IMR-90 (cell line): Measurements from ENCODE around the gene RPGRIP1L. TPM values are rescaled to one million over a fixed set of nuclear protein-coding genes. Genes with fewer than 3 reads are reported as not detected.

ENCODE experiments used
- ATAC-seq: fragments of 200-7000 bp; cut with Tn5 transposase; 2 replicates; pipeline ENCODE4 v1.9.1; 2020; ENCODE audit warnings: low read depth, mild to moderate bottlenecking, moderate library complexity
- BruUV-seq: library from RNA; stranded (reverse); fragments of 400-500 nt; replicated peaks from 2 replicates; lab custom pipeline; 2021; lab: Mats Ljungman, UMichigan
- CTCF ChIA-PET: fragments of 300-600 bp; formaldehyde crosslinking; extraction: SDS; loops from one replicate; lab custom pipeline; 2021; ENCODE audit warnings: antibody characterized with exemption; lab: Yijun Ruan, JAX
- POLR2A ChIA-PET: fragments of 300-600 bp; sonication (Branson Sonifier 250); formaldehyde crosslinking; loops from one replicate; lab custom pipeline; 2022; ENCODE audit warnings: antibody characterized with exemption; ENCODE audit not compliant: unreplicated experiment; lab: Charles Lee
- DNase-seq: peaks from one replicate; pipeline ENCODE4 v3.0.0; 2013
- H2AFZ ChIP-seq: replicated peaks from 2 replicates; pipeline ENCODE3; 2013; ENCODE audit warnings: low read length, mild to moderate bottlenecking; ENCODE audit not compliant: poor library complexity
- H2AK5ac ChIP-seq: 2 replicates; pipeline ENCODE4 v1.6.1; 2013; ENCODE audit warnings: low read depth, low read length, inconsistent platforms
- H2AK9ac ChIP-seq: replicated peaks from 2 replicates; pipeline ENCODE3; 2013; ENCODE audit warnings: mild to moderate bottlenecking, low read depth, low read length, moderate library complexity; ENCODE audit not compliant: poor library complexity
- H2BK120ac ChIP-seq: 2 replicates; pipeline ENCODE4 v1.6.1; 2013; ENCODE audit warnings: low read depth, low read length, inconsistent platforms
- H2BK15ac ChIP-seq: 3 replicates; pipeline ENCODE4 v1.6.1; 2013; ENCODE audit warnings: low read depth, low read length, inconsistent platforms
- H2BK20ac ChIP-seq: 2 replicates; pipeline ENCODE4 v1.6.1; 2013; ENCODE audit warnings: low read depth, mild to moderate bottlenecking, inconsistent platforms, low read length, moderate library complexity
- H2BK5ac ChIP-seq: 2 replicates; pipeline ENCODE4 v1.6.1; 2013; ENCODE audit warnings: mild to moderate bottlenecking, low read depth, low read length, inconsistent platforms; ENCODE audit not compliant: poor library complexity, severe bottlenecking
- H3K14ac ChIP-seq: replicated peaks from 2 replicates; pipeline ENCODE4 v1.6.1; 2013; ENCODE audit warnings: low read depth, low read length, inconsistent platforms
- H3K18ac ChIP-seq: 2 replicates; pipeline ENCODE4 v1.6.1; 2013; ENCODE audit warnings: low read depth, low read length, control low read depth
- H3K23ac ChIP-seq: 2 replicates; pipeline ENCODE4 v1.6.1; 2013; ENCODE audit warnings: low read depth, low read length, inconsistent platforms
- H3K27ac ChIP-seq: 2 replicates; pipeline ENCODE4 v1.5.1; 2013; ENCODE audit warnings: mild to moderate bottlenecking, control low read depth, low read length; ENCODE audit not compliant: insufficient read depth
- H3K27me3 ChIP-seq: 2 replicates; pipeline ENCODE4 v1.6.1; 2013; ENCODE audit warnings: low read length; ENCODE audit not compliant: control insufficient read depth, insufficient read depth
- H3K36me3 ChIP-seq: 2 replicates; pipeline ENCODE4 v1.6.1; 2013; ENCODE audit warnings: low read length, mixed read lengths; ENCODE audit not compliant: control insufficient read depth, insufficient read depth
- H3K4ac ChIP-seq: 2 replicates; pipeline ENCODE4 v1.6.1; 2013; ENCODE audit warnings: low read depth, low read length, inconsistent platforms
- H3K4me1 ChIP-seq: 2 replicates; pipeline ENCODE4 v1.6.1; 2013; ENCODE audit warnings: low read length, mixed read lengths; ENCODE audit not compliant: control insufficient read depth, insufficient read depth
- H3K4me2 ChIP-seq: 2 replicates; pipeline ENCODE4 v1.6.1; 2013; ENCODE audit warnings: low read depth, mild to moderate bottlenecking, control low read depth, low read length, moderate library complexity
- H3K4me3 ChIP-seq: 2 replicates; pipeline ENCODE4 v1.5.1; 2013; ENCODE audit warnings: low read depth, mild to moderate bottlenecking, control low read depth, low read length, moderate library complexity; ENCODE audit not compliant: insufficient read depth
- H3K56ac ChIP-seq: 2 replicates; pipeline ENCODE4 v1.6.1; 2013; ENCODE audit warnings: low read length, inconsistent platforms; ENCODE audit not compliant: insufficient read depth; ENCODE audit errors: extremely low read depth
- H3K79me1 ChIP-seq, 2 experiments: 2 replicates each; pipeline ENCODE4 v1.6.1; 2013; ENCODE audit warnings: low read length in 2 of 2, inconsistent platforms in 1 of 2, low read depth in 1 of 2
- H3K9ac ChIP-seq: 2 replicates; pipeline ENCODE4 v1.6.1; 2013; ENCODE audit warnings: low read depth, low read length, control low read depth
- H3K9me1 ChIP-seq: 2 replicates; pipeline ENCODE4 v1.6.1; 2013; ENCODE audit warnings: low read length, inconsistent platforms; ENCODE audit not compliant: insufficient read depth
- H3K9me3 ChIP-seq: 2 replicates; pipeline ENCODE4 v1.6.1; 2013; ENCODE audit warnings: low read length; ENCODE audit not compliant: control insufficient read depth, insufficient read depth
- H4K20me1 ChIP-seq: 2 replicates; pipeline ENCODE4 v1.6.1; 2013; ENCODE audit warnings: low read length, inconsistent platforms; ENCODE audit not compliant: insufficient read depth
- H4K5ac ChIP-seq: 2 replicates; pipeline ENCODE4 v1.6.1; 2013; ENCODE audit warnings: mild to moderate bottlenecking, low read depth, low read length, control low read depth
- H4K8ac ChIP-seq, 2 experiments: 2 replicates each; pipeline ENCODE4 v1.6.1; 2013; ENCODE audit warnings: low read depth in 2 of 2, low read length in 2 of 2, control low read depth in 1 of 2, inconsistent platforms in 1 of 2
- H4K91ac ChIP-seq: 2 replicates; pipeline ENCODE4 v1.6.1; 2013; ENCODE audit warnings: low read depth, low read length, inconsistent platforms; ENCODE audit not compliant: insufficient read depth
- FOS ChIP-seq: fragments of 150-350 bp; IDR thresholded peaks from 2 replicates; pipeline ENCODE4 v1.6.1; 2016; ENCODE audit warnings: low read depth, low read length
- MXI1 ChIP-seq: IDR thresholded peaks from 2 replicates; pipeline ENCODE4 v1.6.1; 2012; ENCODE audit warnings: low read depth, mild to moderate bottlenecking, low read length, moderate library complexity, borderline replicate concordance
- RAD21 ChIP-seq: IDR thresholded peaks from 2 replicates; pipeline ENCODE4 v1.6.1; 2012; ENCODE audit warnings: low read length, improper control_type of control experiment
- SMC3 ChIP-seq: fragments of 150-350 bp; IDR thresholded peaks from 2 replicates; pipeline ENCODE4 v1.6.1; 2016; ENCODE audit warnings: low read depth, mild to moderate bottlenecking, antibody characterized with exemption, low read length, moderate library complexity
- WGBS, 2 experiments: methylation state at CpG; one replicate each; pipeline versions ENCODE4 v1.1.5 to v1.1.7; 2013; ENCODE audit warnings: missing lambda C conversion rate in 2 of 2; ENCODE audit not compliant: insufficient read length in 1 of 2; ENCODE audit errors: extremely low coverage in 2 of 2; 5-methylcytosine and 5-hydroxymethylcytosine counted together
- dilution Hi-C: fragments of 300-500 bp; cut with HindIII; formaldehyde crosslinking; loops from one replicate; pipeline ENCODE4 v1.14.3; 2018; ENCODE audit warnings: low sequenced_read_pairs; ENCODE audit not compliant: unreplicated experiment
- in situ Hi-C: fragments of 300-500 bp; cut with MboI; formaldehyde crosslinking; loops from 3 replicates; pipeline ENCODE4 v1.14.3; 2019; ENCODE audit warnings: low sequenced_read_pairs, inconsistent platforms, mixed read lengths
- intact Hi-C: fragments of 100-400 bp; cut with micrococcal nuclease; formaldehyde crosslinking; loops from 2 replicates; pipeline ENCODE4 v1.10.0; 2022
- polyA plus RNA-seq, 3 experiments: library from polyadenylated mRNA; depleted of rRNA; stranded (reverse); fragments of >200 nt; gene quantifications; 2 replicates each; pipeline ENCODE4 v1.2.3, GENCODE V29; 2012; ENCODE audit warnings: low replicate concordance in 1 of 3
- total RNA-seq: library from RNA; depleted of rRNA; stranded (reverse); fragments of >200 nt; gene quantifications from 2 replicates; pipeline ENCODE4 v1.2.3, GENCODE V29; 2012

The RPGRIP1L gene
- total and polyA plus RNA-seq, 2 of the 4 experiments (the other 2 are of a cell fraction), result 7.3 to 10.4 TPM

- no peak overlapping the region for H4K5ac ChIP-seq
- intact Hi-C loops (no loop called here), dilution Hi-C loops (no loop called here), in situ Hi-C loops (no loop called here)
- ATAC-seq (no peak), DNase-seq (no peak)
- H2BK120ac ChIP-seq, result no peak overlapping the region
- no peak overlapping the region for H3K56ac ChIP-seq
- no peak overlapping the region for H3K14ac ChIP-seq
- H3K9me3 ChIP-seq, result no peaks in the 10 kb centered on the region
- no peak overlapping the region for H3K9ac ChIP-seq
- H4K20me1 ChIP-seq, result no peaks in the 10 kb centered on the region
- no peak overlapping the region for H2BK15ac ChIP-seq
- H3K27me3 ChIP-seq, result no peaks in the 10 kb centered on the region
- no peak overlapping the region for H4K91ac ChIP-seq
- no peak overlapping the region for H4K8ac ChIP-seq
- no peak overlapping the region for H2AK5ac ChIP-seq
- no peak overlapping the region for H3K27ac ChIP-seq
- H3K23ac ChIP-seq, result no peak overlapping the region
- H3K4me1 ChIP-seq, result peaks cover 2% of the 10 kb centered on the region; the same call in 1 of the 2 replicates
- H3K36me3 ChIP-seq, result no peaks in the 10 kb centered on the region
- ChIA-PET POLR2A (no interaction called here), CTCF (no interaction called here)
- H2BK5ac ChIP-seq, result no peak overlapping the region
- H3K4me2 ChIP-seq, result no peak overlapping the region
- no peak overlapping the region for H2AFZ ChIP-seq
- no peak overlapping the region for H3K4me3 ChIP-seq
- no TSS peak for BruUV-seq
- no peaks in the 10 kb centered on the region for H3K79me1 ChIP-seq
- WGBS, 2 experiments, result no CpG with 5 or more reads among the region's 29 CpGs
- no peak overlapping the region for H3K18ac ChIP-seq
- no peak for TF ChIP-seq FOS
- TF ChIP-seq MXI1, result no peak
- no peak for TF ChIP-seq RAD21
- TF ChIP-seq SMC3, result no peak
- no peak overlapping the region for H2BK20ac ChIP-seq
- no peak overlapping the region for H2AK9ac ChIP-seq
- no peak overlapping the region for H3K4ac ChIP-seq
- no peaks in the 10 kb centered on the region for H3K9me1 ChIP-seq
Measured at GRCh38 chr16:53625221-53625620, 78.4 kb downstream of the RPGRIP1L start.
